Spleen (tissue), 7 donors: ENCODE measurements around the gene PHYH.

Experiments
- CTCF ChIP-seq, 11 experiments: fragments of 200-600 bp in 7 of 11; fragments of 450-650 bp in 4 of 11; sonication (generic) in 4 of 11; IDR thresholded peaks in 8 of 11; conservative IDR thresholded peaks in 3 of 11; 1 replicate in 7 of 11; 2 replicates in 4 of 11; pipeline versions ENCODE4 v1.4.0 to v1.8.0; 2016 to 2021; ENCODE audit warnings: antibody characterized with exemption in 11 of 11, inconsistent platforms in 4 of 11, mild to moderate bottlenecking in 1 of 11
- POLR2AphosphoS5 ChIP-seq, 3 donors: sonication (generic); formaldehyde crosslinking; IDR thresholded peaks; one replicate each; pipeline ENCODE4 v1.5.1; 2017; ENCODE audit warnings: antibody characterized with exemption in 3 of 3
- donor health status: DM: no; HTN: no; CAD: no; lungs with moderate emphysema.
- donor health status: DM: no; HTN: no; CAD: no.
- donor health status: DM: no; HTN: no; CAD: no.

- TF ChIP-seq CTCF (IDR thresholded peaks at IDR 0.05 in 8 of 11, conservative IDR thresholded peaks at IDR 0.05 in 3 of 11) (no peak), POLR2AphosphoS5 (IDR thresholded peaks at IDR 0.05) (no peak)
Measured at GRCh38 chr10:13239923-13240322, 59.9 kb downstream of the PHYH start.
